Peyer's patch (tissue), 4 donors: ENCODE data around the gene SLC35E2B.

ENCODE experiments used
- CTCF ChIP-seq, 6 experiments: fragments of 450-650 bp in 4 of 6; fragments of 200-600 bp in 2 of 6; sonication (generic) in 1 of 6; IDR thresholded peaks; one replicate each; pipeline ENCODE4 v1.5.1; 2017 to 2019; ENCODE audit warnings: antibody characterized with exemption in 6 of 6, mild to moderate bottlenecking in 3 of 6, moderate library complexity in 1 of 6
- POLR2A ChIP-seq, 2 donors: fragments of 450-650 bp; IDR thresholded peaks; one replicate each; pipeline ENCODE4 v1.5.1; 2017; ENCODE audit warnings: antibody characterized with exemption in 2 of 2, mild to moderate bottlenecking in 2 of 2, moderate library complexity in 2 of 2

GRCh38 chr1:1730870-1731269 is 38.3 kb upstream of the SLC35E2B start:
- TF ChIP-seq CTCF (IDR thresholded peaks at IDR 0.05), result no peak
- TF ChIP-seq POLR2A (IDR thresholded peaks at IDR 0.05), result no peak
